IMR-90 (cell line): Measurements from ENCODE around the gene ARHGAP23. TPM values are rescaled to one million over a fixed set of nuclear protein-coding genes. Genes with fewer than 3 reads are reported as not detected.
"Not testable (repeated sequence)": the region's sequence is repeated elsewhere in the genome, so short reads cannot be mapped to it uniquely, and the experiment has no call there.

Experiments used
- ATAC-seq: fragments of 200-7000 bp; cut with Tn5 transposase; 2 replicates; pipeline ENCODE4 v1.9.1; 2020; ENCODE audit warnings: low read depth, mild to moderate bottlenecking, moderate library complexity
- BruUV-seq: library from RNA; stranded (reverse); fragments of 400-500 nt; replicated peaks from 2 replicates; lab custom pipeline; 2021; lab: Mats Ljungman, UMichigan
- CTCF ChIA-PET: fragments of 300-600 bp; formaldehyde crosslinking; extraction: SDS; loops from one replicate; lab custom pipeline; 2021; ENCODE audit warnings: antibody characterized with exemption; lab: Yijun Ruan, JAX
- POLR2A ChIA-PET: fragments of 300-600 bp; sonication (Branson Sonifier 250); formaldehyde crosslinking; loops from one replicate; lab custom pipeline; 2022; ENCODE audit warnings: antibody characterized with exemption; ENCODE audit not compliant: unreplicated experiment; lab: Charles Lee
- DNase-seq: peaks from one replicate; pipeline ENCODE4 v3.0.0; 2013
- H2AFZ ChIP-seq: replicated peaks from 2 replicates; pipeline ENCODE3; 2013; ENCODE audit warnings: low read length, mild to moderate bottlenecking; ENCODE audit not compliant: poor library complexity
- H2AK5ac ChIP-seq: 2 replicates; pipeline ENCODE4 v1.6.1; 2013; ENCODE audit warnings: low read depth, low read length, inconsistent platforms
- H2AK9ac ChIP-seq: replicated peaks from 2 replicates; pipeline ENCODE3; 2013; ENCODE audit warnings: mild to moderate bottlenecking, low read depth, low read length, moderate library complexity; ENCODE audit not compliant: poor library complexity
- H2BK120ac ChIP-seq: 2 replicates; pipeline ENCODE4 v1.6.1; 2013; ENCODE audit warnings: low read depth, low read length, inconsistent platforms
- H2BK15ac ChIP-seq: 3 replicates; pipeline ENCODE4 v1.6.1; 2013; ENCODE audit warnings: low read depth, low read length, inconsistent platforms
- H2BK20ac ChIP-seq: 2 replicates; pipeline ENCODE4 v1.6.1; 2013; ENCODE audit warnings: low read depth, mild to moderate bottlenecking, inconsistent platforms, low read length, moderate library complexity
- H2BK5ac ChIP-seq: 2 replicates; pipeline ENCODE4 v1.6.1; 2013; ENCODE audit warnings: mild to moderate bottlenecking, low read depth, low read length, inconsistent platforms; ENCODE audit not compliant: poor library complexity, severe bottlenecking
- H3K14ac ChIP-seq: replicated peaks from 2 replicates; pipeline ENCODE4 v1.6.1; 2013; ENCODE audit warnings: low read depth, low read length, inconsistent platforms
- H3K18ac ChIP-seq: 2 replicates; pipeline ENCODE4 v1.6.1; 2013; ENCODE audit warnings: low read depth, low read length, control low read depth
- H3K23ac ChIP-seq: 2 replicates; pipeline ENCODE4 v1.6.1; 2013; ENCODE audit warnings: low read depth, low read length, inconsistent platforms
- H3K27ac ChIP-seq: 2 replicates; pipeline ENCODE4 v1.5.1; 2013; ENCODE audit warnings: mild to moderate bottlenecking, control low read depth, low read length; ENCODE audit not compliant: insufficient read depth
- H3K27me3 ChIP-seq: 2 replicates; pipeline ENCODE4 v1.6.1; 2013; ENCODE audit warnings: low read length; ENCODE audit not compliant: control insufficient read depth, insufficient read depth
- H3K36me3 ChIP-seq: 2 replicates; pipeline ENCODE4 v1.6.1; 2013; ENCODE audit warnings: low read length, mixed read lengths; ENCODE audit not compliant: control insufficient read depth, insufficient read depth
- H3K4ac ChIP-seq: 2 replicates; pipeline ENCODE4 v1.6.1; 2013; ENCODE audit warnings: low read depth, low read length, inconsistent platforms
- H3K4me1 ChIP-seq: 2 replicates; pipeline ENCODE4 v1.6.1; 2013; ENCODE audit warnings: low read length, mixed read lengths; ENCODE audit not compliant: control insufficient read depth, insufficient read depth
- H3K4me2 ChIP-seq: 2 replicates; pipeline ENCODE4 v1.6.1; 2013; ENCODE audit warnings: low read depth, mild to moderate bottlenecking, control low read depth, low read length, moderate library complexity
- H3K4me3 ChIP-seq: 2 replicates; pipeline ENCODE4 v1.5.1; 2013; ENCODE audit warnings: low read depth, mild to moderate bottlenecking, control low read depth, low read length, moderate library complexity; ENCODE audit not compliant: insufficient read depth
- H3K56ac ChIP-seq: 2 replicates; pipeline ENCODE4 v1.6.1; 2013; ENCODE audit warnings: low read length, inconsistent platforms; ENCODE audit not compliant: insufficient read depth; ENCODE audit errors: extremely low read depth
- H3K79me1 ChIP-seq, 2 experiments: 2 replicates each; pipeline ENCODE4 v1.6.1; 2013; ENCODE audit warnings: low read length in 2 of 2, inconsistent platforms in 1 of 2, low read depth in 1 of 2
- H3K9ac ChIP-seq: 2 replicates; pipeline ENCODE4 v1.6.1; 2013; ENCODE audit warnings: low read depth, low read length, control low read depth
- H3K9me1 ChIP-seq: 2 replicates; pipeline ENCODE4 v1.6.1; 2013; ENCODE audit warnings: low read length, inconsistent platforms; ENCODE audit not compliant: insufficient read depth
- H3K9me3 ChIP-seq: 2 replicates; pipeline ENCODE4 v1.6.1; 2013; ENCODE audit warnings: low read length; ENCODE audit not compliant: control insufficient read depth, insufficient read depth
- H4K20me1 ChIP-seq: 2 replicates; pipeline ENCODE4 v1.6.1; 2013; ENCODE audit warnings: low read length, inconsistent platforms; ENCODE audit not compliant: insufficient read depth
- H4K5ac ChIP-seq: 2 replicates; pipeline ENCODE4 v1.6.1; 2013; ENCODE audit warnings: mild to moderate bottlenecking, low read depth, low read length, control low read depth
- H4K8ac ChIP-seq, 2 experiments: 2 replicates each; pipeline ENCODE4 v1.6.1; 2013; ENCODE audit warnings: low read depth in 2 of 2, low read length in 2 of 2, control low read depth in 1 of 2, inconsistent platforms in 1 of 2
- H4K91ac ChIP-seq: 2 replicates; pipeline ENCODE4 v1.6.1; 2013; ENCODE audit warnings: low read depth, low read length, inconsistent platforms; ENCODE audit not compliant: insufficient read depth
- WGBS, 2 experiments: methylation state at CpG; one replicate each; pipeline versions ENCODE4 v1.1.5 to v1.1.7; 2013; ENCODE audit warnings: missing lambda C conversion rate in 2 of 2; ENCODE audit not compliant: insufficient read length in 1 of 2; ENCODE audit errors: extremely low coverage in 2 of 2; 5-methylcytosine and 5-hydroxymethylcytosine counted together
- dilution Hi-C: fragments of 300-500 bp; cut with HindIII; formaldehyde crosslinking; loops from one replicate; pipeline ENCODE4 v1.14.3; 2018; ENCODE audit warnings: low sequenced_read_pairs; ENCODE audit not compliant: unreplicated experiment
- in situ Hi-C: fragments of 300-500 bp; cut with MboI; formaldehyde crosslinking; loops from 3 replicates; pipeline ENCODE4 v1.14.3; 2019; ENCODE audit warnings: low sequenced_read_pairs, inconsistent platforms, mixed read lengths
- intact Hi-C: fragments of 100-400 bp; cut with micrococcal nuclease; formaldehyde crosslinking; loops from 2 replicates; pipeline ENCODE4 v1.10.0; 2022
- polyA plus RNA-seq, 3 experiments: library from polyadenylated mRNA; depleted of rRNA; stranded (reverse); fragments of >200 nt; gene quantifications; 2 replicates each; pipeline ENCODE4 v1.2.3, GENCODE V29; 2012; ENCODE audit warnings: low replicate concordance in 1 of 3
- total RNA-seq: library from RNA; depleted of rRNA; stranded (reverse); fragments of >200 nt; gene quantifications from 2 replicates; pipeline ENCODE4 v1.2.3, GENCODE V29; 2012

ARHGAP23 gene
- total and polyA plus RNA-seq, 2 of the 4 experiments (the other 2 are of a cell fraction): 9.3 to 43.3 TPM

DNA sequence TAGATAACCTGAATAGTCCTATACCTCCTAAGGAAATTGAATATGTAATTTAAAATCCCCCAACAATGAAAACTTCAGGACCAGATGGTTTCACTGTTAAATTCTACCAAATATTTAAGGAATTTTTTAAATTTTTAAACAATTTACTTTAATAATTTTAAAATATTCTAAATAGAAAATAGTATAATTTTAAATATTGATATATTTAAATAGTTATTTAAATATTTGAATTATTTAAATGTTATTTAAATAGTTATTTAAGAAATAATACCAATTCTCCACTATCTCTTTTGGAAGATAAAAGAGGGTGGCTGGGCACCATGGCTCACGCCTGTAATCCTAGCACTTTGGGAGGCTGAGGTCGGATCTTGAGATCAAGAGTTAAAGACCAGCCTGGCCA is 73.5 kb downstream of the ARHGAP23 start:
- ATAC-seq: not testable (repeated sequence)

DNA sequence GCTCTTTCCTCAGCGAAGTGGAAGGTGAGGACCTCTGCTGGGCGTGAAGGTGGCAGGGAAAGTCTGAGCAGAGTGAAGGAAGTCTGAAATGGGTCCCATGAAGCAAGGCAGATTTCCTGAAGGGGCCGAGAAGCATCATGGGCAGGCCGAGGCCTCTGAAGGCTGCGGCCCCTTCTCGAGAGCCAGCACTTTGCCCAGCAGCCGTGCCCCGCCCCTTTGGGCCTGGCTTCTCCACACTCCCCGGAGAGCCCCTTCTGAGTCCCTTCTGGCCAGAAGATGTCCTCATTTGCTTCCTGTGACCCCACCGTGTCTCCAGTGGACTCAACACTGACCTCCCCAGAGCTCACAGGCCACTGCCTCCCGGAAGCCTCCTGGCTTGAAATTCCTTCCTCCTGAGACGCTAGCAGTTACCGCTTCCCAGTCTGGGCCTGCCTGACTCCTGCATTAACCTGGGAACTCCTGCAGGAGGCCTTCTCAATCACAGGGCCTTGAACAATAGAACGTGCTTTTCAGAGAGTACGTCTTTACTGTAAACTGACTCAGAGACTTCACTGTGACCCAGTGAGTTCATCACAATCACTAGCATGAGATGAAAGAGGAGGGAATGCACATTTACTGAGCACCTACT is 75.1 kb downstream of the ARHGAP23 start:
- H4K91ac ChIP-seq, H3K56ac ChIP-seq, H3K9ac ChIP-seq, H3K23ac ChIP-seq, H2BK5ac ChIP-seq, H2BK20ac ChIP-seq, H3K27me3 ChIP-seq, dilution Hi-C loops, intact Hi-C loops, H3K4me1 ChIP-seq, H4K5ac ChIP-seq, DNase-seq, in situ Hi-C loops, H2BK15ac ChIP-seq, BruUV-seq, H2AK9ac ChIP-seq, H3K4me2 ChIP-seq, H3K27ac ChIP-seq, H3K4ac ChIP-seq, ATAC-seq, H4K8ac ChIP-seq, H2AFZ ChIP-seq, POLR2A ChIA-PET, H3K14ac ChIP-seq, H2BK120ac ChIP-seq, H3K9me3 ChIP-seq, H3K18ac ChIP-seq, H3K4me3 ChIP-seq, H2AK5ac ChIP-seq: not testable (repeated sequence)
- WGBS, 2 experiments: 100% methylated on average over 1 of the region's 15 CpGs; no CpG with 5 or more reads in 1 of the 2 experiments
- H3K9me1 ChIP-seq: peaks cover 14% of the 10 kb centered on the region
- CTCF ChIA-PET: interaction anchor here (0.6 kb wide), 1 partner anchor 22 kb away, joined by 3 read pairs; no protein-coding TSS in a partner anchor
- H3K79me1 ChIP-seq: peaks cover 2 to 18% of the 10 kb centered on the region in 2 experiments; a peak in 2 of 4 replicates
- H3K36me3 ChIP-seq: peaks cover 69% of the 10 kb centered on the region
- peaks cover 13% of the 10 kb centered on the region for H4K20me1 ChIP-seq

More for the DNA sequence above, 73.5 kb downstream of the ARHGAP23 start:
- H3K4ac ChIP-seq, H3K14ac ChIP-seq, H3K23ac ChIP-seq, CTCF ChIA-PET, POLR2A ChIA-PET, H2BK15ac ChIP-seq, in situ Hi-C loops, H3K79me1 ChIP-seq, H3K9ac ChIP-seq, H3K4me3 ChIP-seq, dilution Hi-C loops, H4K91ac ChIP-seq, H3K9me1 ChIP-seq, DNase-seq, H2AFZ ChIP-seq, H2BK120ac ChIP-seq, H3K18ac ChIP-seq, H4K8ac ChIP-seq, BruUV-seq, H3K56ac ChIP-seq, H4K5ac ChIP-seq, H4K20me1 ChIP-seq, intact Hi-C loops, H3K27me3 ChIP-seq, H3K4me1 ChIP-seq, H2BK20ac ChIP-seq, H2AK5ac ChIP-seq, H3K27ac ChIP-seq, H2BK5ac ChIP-seq, H2AK9ac ChIP-seq, H3K9me3 ChIP-seq, H3K4me2 ChIP-seq: not testable (repeated sequence)
- no CpG with 5 or more reads among the region's 2 CpGs for WGBS, 2 experiments
- peaks cover 73% of the 10 kb centered on the region for H3K36me3 ChIP-seq
